SJCRH30 (cell line): ENCODE measurements around the gene SLC46A2. TPM values are rescaled to one million over a fixed set of nuclear protein-coding genes. Genes with fewer than 3 reads are reported as not detected.

ENCODE experiments used
- DNase-seq, 2 experiments: peaks; one replicate each; pipeline ENCODE4 v3.0.0-alpha.2; 2015 to 2020
- H3K27ac ChIP-seq: fragments of 250-450 bp; sonication (Bioruptor Pico); 2 replicates; pipeline ENCODE4 v1.5.1; 2020; ENCODE audit warnings: mild to moderate bottlenecking, moderate library complexity
- H3K27me3 ChIP-seq: fragments of 250-450 bp; sonication (Bioruptor Pico); 2 replicates; pipeline ENCODE4 v1.5.1; 2020; ENCODE audit warnings: mild to moderate bottlenecking, moderate library complexity
- H3K36me3 ChIP-seq: fragments of 250-450 bp; sonication (Bioruptor Pico); 2 replicates; pipeline ENCODE4 v1.5.1; 2020; ENCODE audit warnings: mild to moderate bottlenecking, moderate library complexity
- H3K4me1 ChIP-seq: fragments of 250-450 bp; sonication (Bioruptor Pico); 2 replicates; pipeline ENCODE4 v1.5.1; 2020; ENCODE audit warnings: mild to moderate bottlenecking, moderate library complexity
- H3K4me3 ChIP-seq: fragments of 250-450 bp; sonication (Bioruptor Pico); 2 replicates; pipeline ENCODE4 v1.5.1; 2020; ENCODE audit warnings: mild to moderate bottlenecking, moderate library complexity
- H3K9me3 ChIP-seq: fragments of 250-450 bp; sonication (Bioruptor Pico); replicated peaks from 2 replicates; pipeline ENCODE4 v1.5.1; 2020; ENCODE audit warnings: mild to moderate bottlenecking, moderate library complexity
- total RNA-seq: library from RNA; depleted of rRNA; stranded (reverse); fragments of >200 nt; shearing (Covaris generic); gene quantifications from 2 replicates; pipeline ENCODE4 v1.2.3, GENCODE V29; 2014

SLC46A2 gene
- total RNA-seq, 1 experiment from 2014 or later, result not detected

GRCh38 chr9:112898872-112899311 is 8.2 kb upstream of the SLC46A2 start:
- no peak for DNase-seq
- H3K27ac ChIP-seq, result no peak overlapping the region
- no peaks in the 10 kb centered on the region for H3K27me3 ChIP-seq
- no peaks in the 10 kb centered on the region for H3K9me3 ChIP-seq
- no peak overlapping the region for H3K4me3 ChIP-seq
- H3K36me3 ChIP-seq, result no peaks in the 10 kb centered on the region
- H3K4me1 ChIP-seq, result no peaks in the 10 kb centered on the region; the same call in 1 of the 2 replicates

- no peak for DNase-seq
These were observed 5.5 kb upstream of the SLC46A2 start for GRCh38 chr9:112896131-112896530.

DNA sequence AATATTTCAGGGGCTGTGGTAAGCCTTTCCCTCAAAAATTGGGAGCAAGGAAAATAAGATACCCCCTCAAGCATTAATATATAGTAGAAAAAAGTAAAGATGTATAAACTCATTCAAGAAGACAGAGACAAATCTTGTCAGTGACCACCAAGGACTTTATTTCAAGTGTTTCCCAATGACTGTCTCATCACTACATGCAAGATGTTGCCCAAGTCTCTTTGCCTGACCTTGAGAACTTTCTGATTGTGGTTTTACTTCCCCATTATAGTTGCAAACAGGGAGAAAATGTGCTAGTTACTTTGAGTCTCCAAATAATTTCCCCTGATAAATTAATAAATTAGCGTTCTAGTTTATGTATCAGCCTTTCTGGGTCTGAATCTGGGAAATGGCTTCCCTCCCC is 4.0 kb upstream of the SLC46A2 start:
- Histone ChIP-seq H3K27ac (no peak overlapping the region), H3K27me3 (no peaks in the 10 kb centered on the region), H3K4me1 (no peaks in the 10 kb centered on the region), H3K36me3 (no peaks in the 10 kb centered on the region), H3K9me3 (no peaks in the 10 kb centered on the region), H3K4me3 (no peak overlapping the region)
- DNase-seq, result no peak

More at GRCh38 chr9:112896131-112896530, 5.5 kb upstream of the SLC46A2 start:
- Histone ChIP-seq H3K4me1 (no peaks in the 10 kb centered on the region), H3K4me3 (no peak overlapping the region), H3K27me3 (no peaks in the 10 kb centered on the region), H3K36me3 (no peaks in the 10 kb centered on the region), H3K27ac (no peak overlapping the region), H3K9me3 (no peaks in the 10 kb centered on the region)

DNA sequence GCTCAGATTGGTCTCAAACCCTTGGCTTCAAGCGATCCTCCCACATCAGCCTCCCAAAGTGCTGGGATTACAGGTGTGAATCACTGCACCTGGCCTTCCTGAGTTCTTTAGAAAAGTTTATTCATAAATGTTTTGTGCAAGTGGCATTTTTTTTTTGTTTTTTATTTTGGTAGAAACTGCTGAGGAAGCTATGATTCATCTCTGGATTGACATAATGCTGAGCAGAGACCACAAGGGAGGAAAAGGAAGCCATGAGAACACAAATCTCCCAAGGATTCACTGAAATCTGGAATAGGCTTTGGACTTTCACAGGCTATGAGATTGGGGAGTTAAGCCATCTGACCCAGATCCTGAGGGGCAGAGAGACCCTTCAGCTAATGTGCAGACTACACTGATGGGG is 3.4 kb upstream of the SLC46A2 start:
- Histone ChIP-seq H3K27ac (no peak overlapping the region), H3K9me3 (no peaks in the 10 kb centered on the region), H3K36me3 (no peaks in the 10 kb centered on the region), H3K27me3 (no peaks in the 10 kb centered on the region), H3K4me3 (no peak overlapping the region), H3K4me1 (no peaks in the 10 kb centered on the region)
- DNase-seq, result no peak

DNA sequence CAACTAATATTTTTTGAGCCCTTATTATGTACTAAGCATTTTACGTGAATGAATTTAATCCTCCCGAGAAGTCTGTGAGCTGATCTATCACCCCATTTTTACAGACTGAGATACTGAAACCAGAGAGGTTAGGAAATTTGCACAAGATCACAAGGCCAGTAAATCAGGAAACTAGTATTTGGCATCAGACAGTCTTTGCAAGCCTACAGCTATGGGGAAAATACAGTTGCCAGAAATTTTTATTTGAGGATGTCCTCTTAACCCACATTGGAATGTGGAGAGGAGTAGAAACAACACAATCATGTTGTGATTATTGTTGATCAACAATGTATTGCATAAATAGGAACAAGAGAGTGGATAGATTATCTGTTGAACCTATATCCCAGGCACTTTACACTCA is 2.3 kb upstream of the SLC46A2 start:
- Histone ChIP-seq H3K27me3 (no peaks in the 10 kb centered on the region), H3K36me3 (no peaks in the 10 kb centered on the region), H3K4me3 (no peak overlapping the region), H3K27ac (no peak overlapping the region), H3K9me3 (no peaks in the 10 kb centered on the region), H3K4me1 (no peaks in the 10 kb centered on the region)
- DNase-seq, result no peak

DNA sequence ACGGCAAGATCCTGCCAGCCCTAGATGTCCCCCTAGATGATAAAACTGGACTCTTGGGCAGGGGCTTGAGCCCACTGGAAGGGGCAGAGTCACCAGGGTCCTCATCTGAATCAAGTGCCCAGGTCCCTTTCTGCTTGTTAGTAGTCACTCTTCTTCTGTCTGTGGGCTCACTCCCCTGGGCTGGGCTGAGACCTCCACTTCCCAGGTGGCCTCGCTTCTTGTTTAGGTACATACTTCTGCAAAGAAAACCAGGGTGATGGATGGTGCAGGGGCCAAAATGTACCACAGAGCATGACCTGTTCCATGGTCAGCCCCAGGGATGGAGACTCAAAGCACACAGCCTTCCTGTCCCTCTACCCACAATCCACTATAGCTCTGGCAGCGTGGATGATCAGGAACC is 845 bp upstream of the SLC46A2 start:
- Histone ChIP-seq H3K27me3 (no peaks in the 10 kb centered on the region), H3K4me3 (no peak overlapping the region), H3K27ac (no peak overlapping the region), H3K9me3 (no peaks in the 10 kb centered on the region), H3K36me3 (no peaks in the 10 kb centered on the region), H3K4me1 (no peaks in the 10 kb centered on the region)
- no peak for DNase-seq

DNA sequence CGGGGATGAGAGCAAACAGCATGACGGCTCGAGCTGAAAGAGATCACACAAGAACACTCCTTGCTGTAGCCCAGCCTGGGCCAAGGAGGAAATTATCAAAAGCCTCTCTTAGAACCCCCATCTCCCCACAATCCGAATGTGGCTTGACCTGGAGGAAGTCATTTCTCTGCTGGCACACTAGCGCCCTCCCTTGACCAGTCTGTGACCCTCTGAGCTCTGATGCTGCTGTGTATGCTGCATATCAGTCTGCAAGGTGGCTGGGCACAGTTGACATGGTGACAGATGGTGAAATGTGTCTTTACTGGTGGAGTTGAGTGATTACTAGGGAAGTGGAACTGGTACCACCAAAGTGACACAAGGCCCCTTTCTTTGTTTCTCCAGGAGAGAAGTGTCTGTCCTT is 3.3 kb downstream of the SLC46A2 start:
- peak in 1 of 2 experiments; percentile 35 for DNase-seq
- H3K4me1 ChIP-seq, result no peaks in the 10 kb centered on the region
- H3K4me3 ChIP-seq, result no peak overlapping the region
- no peaks in the 10 kb centered on the region for H3K36me3 ChIP-seq
- no peaks in the 10 kb centered on the region for H3K9me3 ChIP-seq
- no peaks in the 10 kb centered on the region for H3K27me3 ChIP-seq
- no peak overlapping the region for H3K27ac ChIP-seq

DNA sequence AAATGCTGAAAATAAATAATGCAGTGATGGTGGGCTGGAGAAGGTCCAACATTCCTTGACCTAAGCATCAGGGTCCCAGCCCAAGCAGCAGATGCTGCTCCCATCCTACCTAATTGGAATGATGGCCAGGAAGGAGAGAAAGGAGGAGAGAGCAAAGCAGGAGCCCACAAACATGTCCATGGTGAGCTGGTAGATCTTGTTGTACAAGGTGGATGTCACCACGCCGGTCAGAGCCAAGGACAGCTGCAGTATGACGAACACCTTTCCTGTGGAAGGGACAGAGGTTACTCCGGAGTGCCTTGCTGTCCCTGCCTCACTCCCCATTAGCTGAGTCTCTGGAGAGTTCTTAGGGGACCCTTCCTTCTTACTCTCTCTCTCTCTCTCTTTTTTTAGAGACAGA is 4.3 kb downstream of the SLC46A2 start:
- Histone ChIP-seq H3K4me1 (no peaks in the 10 kb centered on the region), H3K27ac (no peak overlapping the region), H3K4me3 (no peak overlapping the region), H3K27me3 (no peaks in the 10 kb centered on the region), H3K36me3 (no peaks in the 10 kb centered on the region), H3K9me3 (no peaks in the 10 kb centered on the region)
- no peak for DNase-seq

- no peak for DNase-seq
- H3K4me1 ChIP-seq, result no peaks in the 10 kb centered on the region
- 0 out of 2 replicates have a peak, but pooled peaks cover 3% of the 10 kb centered on the region for H3K36me3 ChIP-seq
- H3K27ac ChIP-seq, result no peak overlapping the region
- H3K9me3 ChIP-seq, result no peaks in the 10 kb centered on the region
- H3K4me3 ChIP-seq, result no peak overlapping the region
- no peaks in the 10 kb centered on the region for H3K27me3 ChIP-seq
These were observed 5.4 kb downstream of the SLC46A2 start for GRCh38 chr9:112885324-112885723.

DNA sequence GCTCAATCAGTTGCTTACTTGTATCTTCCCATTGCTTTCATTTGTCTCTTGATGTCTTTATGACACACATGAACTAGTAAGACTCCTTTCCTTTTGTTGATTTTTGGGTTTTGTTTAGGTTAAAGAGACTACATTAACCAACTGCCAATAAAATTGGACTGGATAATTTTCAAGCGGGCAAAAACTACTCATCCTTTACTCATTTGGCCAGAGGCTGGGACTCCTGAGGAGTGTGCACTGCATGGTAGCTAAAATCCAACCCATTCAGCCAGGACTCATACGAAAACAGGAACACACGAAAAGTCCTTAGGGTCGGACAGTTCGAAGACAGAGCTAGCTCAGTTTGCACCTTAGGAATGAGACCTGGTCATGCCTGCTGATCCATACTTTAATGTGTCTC is 6.0 kb downstream of the SLC46A2 start:
- no peak overlapping the region for H3K4me3 ChIP-seq
- no peak for DNase-seq
- no peaks in the 10 kb centered on the region for H3K27me3 ChIP-seq
- H3K36me3 ChIP-seq, result 0 out of 2 replicates have a peak, but pooled peaks cover 3% of the 10 kb centered on the region
- H3K27ac ChIP-seq, result no peak overlapping the region
- no peaks in the 10 kb centered on the region for H3K4me1 ChIP-seq
- no peaks in the 10 kb centered on the region for H3K9me3 ChIP-seq

DNA sequence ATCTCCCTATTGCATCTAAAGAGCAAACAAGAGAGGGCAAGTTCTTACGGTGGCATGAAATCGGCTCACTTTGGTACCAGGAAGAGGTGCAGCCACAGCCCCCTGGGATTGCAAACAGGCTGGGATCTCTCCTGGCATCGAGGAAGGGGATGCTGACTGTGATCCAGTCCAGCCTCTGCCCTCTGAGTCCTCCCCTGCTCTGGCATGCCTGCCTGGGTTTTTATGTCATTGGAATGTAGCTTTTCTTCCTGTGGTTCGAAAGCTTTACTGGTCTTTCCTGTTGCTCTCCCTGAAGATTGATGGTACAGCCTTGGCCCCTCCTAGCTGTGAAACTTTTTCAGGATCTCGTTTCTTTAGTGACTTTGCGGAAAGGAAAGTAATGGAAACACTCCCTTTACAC is 6.6 kb downstream of the SLC46A2 start:
- Histone ChIP-seq H3K9me3 (no peaks in the 10 kb centered on the region), H3K27ac (no peak overlapping the region), H3K4me1 (no peaks in the 10 kb centered on the region), H3K36me3 (0 out of 2 replicates have a peak, but pooled peaks cover 3% of the 10 kb centered on the region), H3K4me3 (no peak overlapping the region), H3K27me3 (no peaks in the 10 kb centered on the region)
- no peak for DNase-seq

- H3K4me3 ChIP-seq, result no peak overlapping the region
- H3K27me3 ChIP-seq, result no peaks in the 10 kb centered on the region
- H3K4me1 ChIP-seq, result no peaks in the 10 kb centered on the region
- H3K27ac ChIP-seq, result no peak overlapping the region
- DNase-seq, result no peak
- H3K9me3 ChIP-seq, result no peaks in the 10 kb centered on the region
- H3K36me3 ChIP-seq, result 0 out of 2 replicates have a peak, but pooled peaks cover 3% of the 10 kb centered on the region
These were observed 9.3 kb downstream of the SLC46A2 start for GRCh38 chr9:112881331-112881730.

DNA sequence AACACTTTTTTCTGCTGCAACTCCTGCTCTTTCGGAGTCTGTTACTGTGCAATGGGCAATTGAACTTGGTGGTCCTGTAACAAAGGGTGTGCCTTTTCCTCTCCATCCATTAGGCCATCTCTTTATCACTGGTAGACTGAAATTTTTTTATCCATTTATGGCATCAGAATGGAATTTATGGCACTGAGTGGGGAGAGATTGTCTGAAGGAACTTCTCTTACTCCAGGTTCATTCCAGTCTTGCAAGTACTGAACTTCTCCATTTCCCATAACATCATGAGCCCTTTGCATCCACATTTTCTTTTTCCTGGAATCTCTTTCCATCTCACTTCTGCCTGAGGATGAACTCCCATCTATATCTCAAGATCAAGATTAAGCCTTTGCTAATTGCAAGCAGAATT is 10.0 kb downstream of the SLC46A2 start:
- no peak for DNase-seq
- no peak overlapping the region for H3K27ac ChIP-seq
- no peak overlapping the region for H3K4me3 ChIP-seq
- H3K9me3 ChIP-seq, result no peaks in the 10 kb centered on the region
- no peaks in the 10 kb centered on the region for H3K4me1 ChIP-seq
- H3K36me3 ChIP-seq, result 0 out of 2 replicates have a peak, but pooled peaks cover 3% of the 10 kb centered on the region
- no peaks in the 10 kb centered on the region for H3K27me3 ChIP-seq

DNA sequence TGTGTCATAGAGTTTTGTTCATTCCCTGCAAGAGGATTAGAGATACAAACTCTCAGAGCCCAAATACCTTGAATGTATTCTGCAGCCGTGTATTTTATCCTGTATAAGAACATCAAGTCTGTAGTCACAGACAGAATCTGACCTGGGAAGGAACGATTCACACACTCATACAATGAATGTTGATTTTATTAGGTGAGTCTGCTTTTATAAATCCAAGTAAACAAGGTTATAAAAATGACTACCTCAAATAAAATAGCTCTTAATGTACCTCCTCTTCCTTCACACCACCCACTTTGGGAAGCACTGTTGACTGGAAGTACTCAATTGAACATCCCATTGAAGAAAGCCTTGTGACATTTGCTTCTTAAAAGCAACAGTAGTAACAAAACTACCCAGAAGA is 11.9 kb downstream of the SLC46A2 start:
- DNase-seq, result no peak
- Histone ChIP-seq H3K4me1 (no peaks in the 10 kb centered on the region), H3K27me3 (no peaks in the 10 kb centered on the region)

GRCh38 chr9:112873773-112874405 is 16.8 kb downstream of the SLC46A2 start:
- Histone ChIP-seq H3K27me3 (no peaks in the 10 kb centered on the region), H3K4me1 (peaks cover 7% of the 10 kb centered on the region), H3K9me3 (no peaks in the 10 kb centered on the region), H3K36me3 (no peaks in the 10 kb centered on the region), H3K4me3 (no peak overlapping the region), H3K27ac (no peak overlapping the region)
- no peak for DNase-seq

More for the DNA sequence above, 11.9 kb downstream of the SLC46A2 start:
- Histone ChIP-seq H3K27ac (no peak overlapping the region), H3K4me3 (no peak overlapping the region), H3K9me3 (no peaks in the 10 kb centered on the region), H3K36me3 (0 out of 2 replicates have a peak, but pooled peaks cover 3% of the 10 kb centered on the region)

- Histone ChIP-seq H3K27ac (no peak overlapping the region), H3K27me3 (no peaks in the 10 kb centered on the region)
These were observed 18.7 kb downstream of the SLC46A2 start for GRCh38 chr9:112872019-112872418.

More at GRCh38 chr9:112872019-112872418, 18.7 kb downstream of the SLC46A2 start:
- no peak for DNase-seq
- H3K4me1 ChIP-seq, result peaks cover 14% of the 10 kb centered on the region
- H3K9me3 ChIP-seq, result no peaks in the 10 kb centered on the region
- H3K4me3 ChIP-seq, result no peak overlapping the region
- no peaks in the 10 kb centered on the region for H3K36me3 ChIP-seq
